ENCODE data around the gene ARID3A.
A peak's percentile ranks its signal among the peaks of the same experiment; 100 is the strongest.

GRCh38 chr19:1015782-1016646 lies 90.2 kb downstream of the ARID3A start:
- TF ChIP-seq CTCF (IDR thresholded peaks at IDR 0.05; ENCODE audit: insufficient read depth, low read length): no peak
- TF ChIP-seq POLR2AphosphoS5 (IDR thresholded peaks at IDR 0.05; ENCODE audit: low read depth): 0 out of 2 replicates have a peak, but pooled peaks have one; percentile 15
- TF ChIP-seq REST (IDR thresholded peaks at IDR 0.05; ENCODE audit: insufficient replicate concordance, low read depth): no peak
- no peak for TF ChIP-seq GABPA (IDR thresholded peaks at IDR 0.05; ENCODE audit: low read depth)
- no peak for TF ChIP-seq SPI1 (IDR thresholded peaks at IDR 0.05; ENCODE audit: borderline replicate concordance, low read depth)

Data from HL-60 (cell line).